Vagina (tissue), 2 donors: ENCODE results near the gene CETN1. TPM values are rescaled to one million over a fixed set of nuclear protein-coding genes. Genes with fewer than 3 reads are reported as not detected.

Experiments used
- DNase-seq, 2 donors: peaks; one replicate each; pipeline ENCODE4 v3.0.0-alpha.2; 2017; ENCODE audit errors: extremely low spot score in 2 of 2
- H3K27ac ChIP-seq: fragments of 200-600 bp; sonication (generic); one replicate; pipeline ENCODE4 v1.5.1; 2019
- H3K27me3 ChIP-seq: fragments of 200-600 bp; sonication (generic); one replicate; pipeline ENCODE4 v1.5.1; 2019
- H3K36me3 ChIP-seq, 2 donors: fragments of 200-600 bp; sonication (generic); one replicate each; pipeline ENCODE4 v1.5.1; 2017 to 2019
- H3K4me1 ChIP-seq: fragments of 200-600 bp; sonication (generic); one replicate; pipeline ENCODE4 v1.5.1; 2019
- H3K4me3 ChIP-seq, 2 donors: fragments of 200-600 bp; sonication (generic); 1 replicate in 1 of 2; 2 replicates in 1 of 2; pipeline ENCODE4 v1.5.1; 2016 to 2019
- H3K9me3 ChIP-seq: fragments of 200-600 bp; sonication (generic); one replicate; pipeline ENCODE4 v1.5.1; 2019
- POLR2A ChIP-seq, 2 donors: fragments of 450-650 bp; IDR thresholded peaks; one replicate each; pipeline ENCODE4 v1.6.1; 2017; ENCODE audit warnings: antibody characterized with exemption in 2 of 2, mild to moderate bottlenecking in 2 of 2, moderate library complexity in 2 of 2
- POLR2AphosphoS5 ChIP-seq, 2 donors: sonication (generic); formaldehyde crosslinking; IDR thresholded peaks; one replicate each; pipeline ENCODE4 v1.9.0; 2017; ENCODE audit warnings: antibody characterized with exemption in 2 of 2, mild to moderate bottlenecking in 2 of 2, low read depth in 1 of 2; ENCODE audit not compliant: insufficient read depth in 1 of 2
- intact Hi-C: fragments of 100-400 bp; cut with DNase I; formaldehyde crosslinking; loops from one replicate; pipeline ENCODE4 v1.15.1; 2023
- total RNA-seq: library from RNA; depleted of rRNA; stranded (reverse); fragments of >200 nt; gene quantifications from one replicate; pipeline ENCODE4 v1.2.3, GENCODE V29; 2016
- TF ChIP-seq, protein P1 (sequence below), 3 experiments: fragments of 450-650 bp in 2 of 3; fragments of 200-600 bp in 1 of 3; sonication (generic) in 1 of 3; IDR thresholded peaks; one replicate each; pipeline ENCODE4 v1.5.1; 2017 to 2019; ENCODE audit warnings: antibody characterized with exemption in 3 of 3, mild to moderate bottlenecking in 2 of 3, moderate library complexity in 2 of 3

Gene CETN1
- total RNA-seq, 1 donor from 2014 or later, result not detected

DNA sequence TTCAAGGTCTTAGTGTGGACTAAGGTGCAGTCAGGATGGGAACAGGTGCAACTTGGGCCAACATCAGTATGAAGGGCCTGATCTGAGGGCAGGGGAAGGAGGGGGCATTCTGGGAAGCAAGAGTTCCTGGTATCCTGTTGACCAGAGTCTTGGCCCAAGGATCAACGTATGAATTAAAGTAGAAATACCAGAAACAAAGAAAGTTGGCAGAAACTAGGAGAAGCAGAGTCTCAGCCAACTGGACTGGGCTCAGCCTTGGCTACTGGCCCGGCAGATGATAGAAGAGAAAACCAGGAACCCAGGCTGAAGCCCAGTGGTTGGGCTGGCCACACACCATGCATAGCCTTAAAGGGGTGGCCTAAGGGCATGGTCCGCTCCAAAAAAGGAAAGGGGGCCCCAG lies 2.3 kb downstream of the CETN1 start:
- no peak overlapping the region for H3K27ac ChIP-seq
- intact Hi-C loops, result no loop called here
- H3K27me3 ChIP-seq, result no peaks in the 10 kb centered on the region
- no peak overlapping the region for H3K4me3 ChIP-seq
- no peaks in the 10 kb centered on the region for H3K4me1 ChIP-seq
- no peaks in the 10 kb centered on the region for H3K9me3 ChIP-seq
- H3K36me3 ChIP-seq, result no peaks in the 10 kb centered on the region
- TF ChIP-seq POLR2A (IDR thresholded peaks at IDR 0.05), result no peak
- TF ChIP-seq POLR2AphosphoS5 (IDR thresholded peaks at IDR 0.05; ENCODE audit: insufficient read depth in 1 of 2, low read depth in 1 of 2), result no peak
- TF ChIP-seq, protein P1, sequence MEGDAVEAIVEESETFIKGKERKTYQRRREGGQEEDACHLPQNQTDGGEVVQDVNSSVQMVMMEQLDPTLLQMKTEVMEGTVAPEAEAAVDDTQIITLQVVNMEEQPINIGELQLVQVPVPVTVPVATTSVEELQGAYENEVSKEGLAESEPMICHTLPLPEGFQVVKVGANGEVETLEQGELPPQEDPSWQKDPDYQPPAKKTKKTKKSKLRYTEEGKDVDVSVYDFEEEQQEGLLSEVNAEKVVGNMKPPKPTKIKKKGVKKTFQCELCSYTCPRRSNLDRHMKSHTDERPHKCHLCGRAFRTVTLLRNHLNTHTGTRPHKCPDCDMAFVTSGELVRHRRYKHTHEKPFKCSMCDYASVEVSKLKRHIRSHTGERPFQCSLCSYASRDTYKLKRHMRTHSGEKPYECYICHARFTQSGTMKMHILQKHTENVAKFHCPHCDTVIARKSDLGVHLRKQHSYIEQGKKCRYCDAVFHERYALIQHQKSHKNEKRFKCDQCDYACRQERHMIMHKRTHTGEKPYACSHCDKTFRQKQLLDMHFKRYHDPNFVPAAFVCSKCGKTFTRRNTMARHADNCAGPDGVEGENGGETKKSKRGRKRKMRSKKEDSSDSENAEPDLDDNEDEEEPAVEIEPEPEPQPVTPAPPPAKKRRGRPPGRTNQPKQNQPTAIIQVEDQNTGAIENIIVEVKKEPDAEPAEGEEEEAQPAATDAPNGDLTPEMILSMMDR (IDR thresholded peaks at IDR 0.05), result no peak
- no peak for DNase-seq

DNA sequence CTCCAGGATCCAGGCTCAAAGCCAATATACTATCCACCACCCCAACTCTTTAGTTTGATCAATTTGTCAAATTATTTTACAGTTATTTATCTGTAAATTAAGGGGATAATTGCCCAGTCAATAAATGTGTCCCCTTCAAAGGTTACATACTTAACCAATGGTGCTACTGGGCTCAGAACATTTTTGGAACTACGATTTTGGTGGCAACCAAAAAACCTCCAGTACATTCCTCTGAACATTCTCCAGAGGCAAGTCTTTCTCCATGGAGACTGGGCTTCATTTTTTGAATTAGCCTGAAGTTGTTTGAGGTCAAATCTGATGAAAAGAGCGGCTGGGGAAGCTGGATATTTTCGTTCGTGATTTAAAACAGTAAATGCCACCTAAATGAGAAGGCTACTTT lies 14.9 kb downstream of the CETN1 start:
- Histone ChIP-seq H3K27ac (no peak overlapping the region), H3K4me3 (no peak overlapping the region), H3K9me3 (no peaks in the 10 kb centered on the region), H3K4me1 (no peaks in the 10 kb centered on the region), H3K27me3 (no peaks in the 10 kb centered on the region), H3K36me3 (no peaks in the 10 kb centered on the region)
- DNase-seq, result no peak
- TF ChIP-seq, protein P1 (IDR thresholded peaks at IDR 0.05), result no peak
- no peak for TF ChIP-seq POLR2AphosphoS5 (IDR thresholded peaks at IDR 0.05; ENCODE audit: insufficient read depth in 1 of 2, low read depth in 1 of 2)
- no peak for TF ChIP-seq POLR2A (IDR thresholded peaks at IDR 0.05)
- intact Hi-C loops, result no loop called here

DNA sequence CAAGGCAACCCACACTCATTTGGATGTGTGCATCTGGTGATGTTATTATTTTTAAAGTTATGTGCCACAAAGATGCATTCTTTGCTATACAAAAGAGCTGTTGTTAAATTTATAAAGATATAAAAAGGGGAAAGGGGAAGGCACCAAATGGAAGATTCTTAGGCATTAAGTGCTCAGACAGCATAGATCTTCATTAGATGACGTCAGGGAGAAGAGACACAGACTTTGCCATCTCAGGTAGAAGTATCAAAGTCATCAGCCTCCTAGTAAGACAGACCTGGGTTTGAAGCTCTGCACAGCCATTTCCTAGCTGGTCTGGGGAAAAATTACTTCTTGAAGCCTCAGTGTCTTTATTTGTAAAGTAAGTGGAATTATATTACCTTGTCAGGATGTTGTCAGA lies 15.4 kb downstream of the CETN1 start:
- no peak for DNase-seq
- Histone ChIP-seq H3K4me3 (no peak overlapping the region), H3K27me3 (no peaks in the 10 kb centered on the region), H3K27ac (no peak overlapping the region), H3K36me3 (no peaks in the 10 kb centered on the region), H3K4me1 (no peaks in the 10 kb centered on the region), H3K9me3 (no peaks in the 10 kb centered on the region)
- intact Hi-C loops, result no loop called here
- TF ChIP-seq, protein P1 (IDR thresholded peaks at IDR 0.05), result no peak
- TF ChIP-seq POLR2A (IDR thresholded peaks at IDR 0.05) (no peak), POLR2AphosphoS5 (IDR thresholded peaks at IDR 0.05; ENCODE audit: insufficient read depth in 1 of 2, low read depth in 1 of 2) (no peak)

- Histone ChIP-seq H3K27me3 (no peaks in the 10 kb centered on the region), H3K36me3 (no peaks in the 10 kb centered on the region), H3K4me3 (peak overlapping the region in 1 of 2 donors; percentile 26), H3K9me3 (no peaks in the 10 kb centered on the region), H3K27ac (no peak overlapping the region), H3K4me1 (no peaks in the 10 kb centered on the region)
- intact Hi-C loops, result no loop called here
- TF ChIP-seq POLR2AphosphoS5 (IDR thresholded peaks at IDR 0.05; ENCODE audit: insufficient read depth in 1 of 2, low read depth in 1 of 2) (no peak), POLR2A (IDR thresholded peaks at IDR 0.05) (no peak)
- TF ChIP-seq, protein P1 (IDR thresholded peaks at IDR 0.05), result no peak
- DNase-seq, result no peak
These were observed 16.2 kb downstream of the CETN1 start for GRCh38 chr18:596288-596881.

DNA sequence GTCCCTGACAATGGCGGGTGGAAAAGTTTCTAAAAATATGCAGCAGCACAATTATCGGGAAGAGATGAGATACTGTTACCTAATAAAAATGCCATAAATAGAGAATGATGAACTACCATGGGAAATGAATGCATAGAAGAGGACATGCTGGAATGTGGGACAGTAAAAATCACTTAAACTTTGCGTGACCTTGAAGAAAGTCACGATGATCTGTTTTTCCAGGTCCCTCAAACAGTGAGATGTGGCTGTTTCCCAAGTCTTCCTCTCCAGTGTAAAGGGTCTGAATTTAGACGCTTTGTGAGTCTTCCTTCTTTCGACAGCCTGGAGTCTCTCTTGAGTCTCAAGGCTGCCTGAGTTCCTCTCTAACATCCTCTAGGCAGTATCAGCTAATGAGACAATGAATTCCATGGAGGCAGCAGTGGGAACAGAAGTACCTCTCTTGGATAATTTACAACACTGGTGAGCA lies 18.0 kb downstream of the CETN1 start:
- no peaks in the 10 kb centered on the region for H3K27me3 ChIP-seq
- H3K4me3 ChIP-seq, result no peak overlapping the region
- no peaks in the 10 kb centered on the region for H3K36me3 ChIP-seq
- intact Hi-C loops, result no loop called here
- TF ChIP-seq POLR2A (IDR thresholded peaks at IDR 0.05) (no peak), POLR2AphosphoS5 (IDR thresholded peaks at IDR 0.05; ENCODE audit: insufficient read depth in 1 of 2, low read depth in 1 of 2) (no peak)
- TF ChIP-seq, protein P1 (IDR thresholded peaks at IDR 0.05), result no peak
- H3K27ac ChIP-seq, result no peak overlapping the region
- H3K9me3 ChIP-seq, result no peaks in the 10 kb centered on the region
- DNase-seq, result no peak
- no peaks in the 10 kb centered on the region for H3K4me1 ChIP-seq
